Cardiac fibroblast (primary cell): ENCODE data around the gene PPIAL4G.
"Not testable (repeated sequence)": the region's sequence is repeated elsewhere in the genome, so short reads cannot be mapped to it uniquely, and the experiment has no call there.

Source experiments
- DNase-seq, 2 donors: peaks; one replicate each; pipeline versions ENCODE4 v3.0.0 to v3.0.0-alpha.2; 2010; ENCODE audit warnings: low read depth in 2 of 2
- H3K4me3 ChIP-seq, 2 donors: replicated peaks in 1 of 2; 1 replicate in 1 of 2; 2 replicates in 1 of 2; pipeline ENCODE4 v1.5.1; 2011; ENCODE audit warnings: low read depth in 2 of 2, low read length in 2 of 2, mild to moderate bottlenecking in 2 of 2, moderate library complexity in 1 of 2

Gene PPIAL4G

GRCh38 chr1:148483029-148483428, at the start of gene PPIAL4G:
Gene PPIAL4G (minus strand): TSS chr1:148483302. CDS start chr1:148483252, 50 bp downstream.
- DNase-seq, H3K4me3 ChIP-seq: not testable (repeated sequence)

- H3K4me3 ChIP-seq, DNase-seq: not testable (repeated sequence)
These were observed 49.1 kb upstream of the PPIAL4G start for GRCh38 chr1:148532158-148532557.

- peak overlapping the region; percentile 8 to 26 for H3K4me3 ChIP-seq
- DNase-seq = peak; percentile 43 to 84
These were observed 46.0 kb upstream of the PPIAL4G start for GRCh38 chr1:148529101-148529567.

- not testable (repeated sequence) for H3K4me3 ChIP-seq, DNase-seq
These were observed 45.5 kb upstream of the PPIAL4G start for GRCh38 chr1:148528591-148528990.

GRCh38 chr1:148526587-148526986, 43.5 kb upstream of the PPIAL4G start:
- not testable (repeated sequence) for H3K4me3 ChIP-seq, DNase-seq

- not testable (repeated sequence) for H3K4me3 ChIP-seq, DNase-seq
These were observed 40.4 kb upstream of the PPIAL4G start for GRCh38 chr1:148523205-148524144.

GRCh38 chr1:148522561-148523204, 39.6 kb upstream of the PPIAL4G start:
- DNase-seq = peak; percentile 98 to 99
- H3K4me3 ChIP-seq = peak overlapping the region; percentile 30 to 44

GRCh38 chr1:148522072-148522471, 39.0 kb upstream of the PPIAL4G start:
- peak overlapping the region; percentile 21 to 26 for H3K4me3 ChIP-seq
- DNase-seq = peak; percentile 90 to 91

GRCh38 chr1:148514310-148514709, 31.2 kb upstream of the PPIAL4G start:
- not testable (repeated sequence) for DNase-seq, H3K4me3 ChIP-seq

- peak; percentile 5 to 70 for DNase-seq
- not testable (repeated sequence) for H3K4me3 ChIP-seq
These were observed 29.6 kb upstream of the PPIAL4G start for GRCh38 chr1:148512571-148513184.

- not testable (repeated sequence) for H3K4me3 ChIP-seq, DNase-seq
These were observed 10.8 kb upstream of the PPIAL4G start for GRCh38 chr1:148493933-148494332.

- not testable (repeated sequence) for H3K4me3 ChIP-seq, DNase-seq
These were observed 2.0 kb downstream of the PPIAL4G start for GRCh38 chr1:148481134-148481533.

GRCh38 chr1:148459694-148460093, 23.4 kb downstream of the PPIAL4G start:
- not testable (repeated sequence) for DNase-seq, H3K4me3 ChIP-seq

- DNase-seq = peak in 1 of 2 donors; percentile 3
- H3K4me3 ChIP-seq = peak overlapping the region; percentile 59
These were observed 24.1 kb downstream of the PPIAL4G start for GRCh38 chr1:148458901-148459581.

GRCh38 chr1:148458398-148458797, 24.7 kb downstream of the PPIAL4G start:
- not testable (repeated sequence) for DNase-seq

GRCh38 chr1:148452845-148453244, 30.3 kb downstream of the PPIAL4G start:
- DNase-seq, H3K4me3 ChIP-seq: not testable (repeated sequence)

More at GRCh38 chr1:148458398-148458797, 24.7 kb downstream of the PPIAL4G start:
- peak overlapping the region in 1 of 2 donors; percentile 40 for H3K4me3 ChIP-seq

GRCh38 chr1:148439654-148440325, 43.3 kb downstream of the PPIAL4G start:
- not testable (repeated sequence) for DNase-seq, H3K4me3 ChIP-seq
